Heart left ventricle (tissue), 16 donors: Measurements from ENCODE around the gene ALDOC. TPM values are rescaled to one million over a fixed set of nuclear protein-coding genes. Genes with fewer than 3 reads are reported as not detected.
A peak's percentile ranks its signal among the peaks of the same experiment; 100 is the strongest.

Experiments
- ATAC-seq, 4 donors: fragments of 200-7000 bp; cut with Tn5 transposase; one replicate each; pipeline ENCODE4 v1.9.1; 2020 to 2022; ENCODE audit warnings: moderate library complexity in 4 of 4, mild to moderate bottlenecking in 3 of 4, moderate number of reproducible peaks in 1 of 4
- DNase-seq, 5 donors: peaks; one replicate each; pipeline ENCODE4 v3.0.0-alpha.2; 2020
- H3K27ac ChIP-seq, 12 donors: fragments of 200-600 bp; sonication (generic) in 4 of 12; one replicate each; pipeline versions ENCODE4 v1.5.0 to v1.8.0; 2016 to 2022; ENCODE audit warnings: mild to moderate bottlenecking in 2 of 12
- H3K27me3 ChIP-seq, 9 donors: fragments of 200-600 bp; sonication (generic) in 2 of 9; one replicate each; pipeline versions ENCODE4 v1.5.1 to v1.8.0; 2016 to 2022; ENCODE audit warnings: mild to moderate bottlenecking in 3 of 9
- H3K36me3 ChIP-seq, 9 donors: fragments of 200-600 bp; sonication (generic) in 2 of 9; one replicate each; pipeline versions ENCODE4 v1.5.0 to v1.8.0; 2018 to 2022; ENCODE audit warnings: mild to moderate bottlenecking in 2 of 9
- H3K4me1 ChIP-seq, 12 donors: fragments of 200-600 bp; sonication (generic) in 4 of 12; one replicate each; pipeline versions ENCODE4 v1.5.0 to v1.8.0; 2016 to 2022; ENCODE audit warnings: mild to moderate bottlenecking in 3 of 12
- H3K4me3 ChIP-seq, 12 donors: fragments of 200-600 bp; sonication (generic) in 4 of 12; one replicate each; pipeline versions ENCODE4 v1.5.0 to v1.8.0; 2017 to 2022; ENCODE audit warnings: mild to moderate bottlenecking in 9 of 12, moderate library complexity in 4 of 12
- H3K9me3 ChIP-seq, 12 donors: fragments of 200-600 bp; sonication (generic) in 4 of 12; one replicate each; pipeline versions ENCODE4 v1.5.0 to v1.8.0; 2016 to 2022; ENCODE audit warnings: mild to moderate bottlenecking in 1 of 12
- POLR2A ChIP-seq, 2 donors: fragments of 450-650 bp; IDR thresholded peaks; one replicate each; pipeline ENCODE4 v1.6.1; 2017; ENCODE audit warnings: antibody characterized with exemption in 2 of 2, mild to moderate bottlenecking in 2 of 2, moderate library complexity in 2 of 2
- WGBS, 4 donors: extraction: QIAGEN DNeasy Blood & Tissue Kit in 2 of 4; methylation state at CpG; one replicate each; pipeline versions ENCODE4 v1.1.5 to v1.1.7; 2013 to 2018; 5-methylcytosine and 5-hydroxymethylcytosine counted together
- intact Hi-C, 10 donors: fragments of 100-400 bp; cut with DNase I; formaldehyde crosslinking; loops; one replicate each; pipeline versions ENCODE4 v1.11.1 to v1.14.2; 2022
- polyA plus RNA-seq, 2 donors: library from polyadenylated mRNA; stranded (reverse); fragments of 200-250 nt; gene quantifications; one replicate each; pipeline ENCODE4 v1.2.3, GENCODE V29; 2013
- total RNA-seq, 9 donors: library from RNA; depleted of rRNA in 2 of 9; stranded (reverse); fragments of >200 nt in 2 of 9; fragmentation: NEBNext Ultra II Directional in 3 of 9; extraction: Animal tissue kit (Norgen Biotek cat#: 25700) in 3 of 9; gene quantifications; one replicate each; pipeline versions ENCODE4 v1.1.0 to v1.2.4, GENCODE V29; 2016 to 2023
- TF ChIP-seq, protein P1 (sequence below), 12 donors: fragments of 200-600 bp; sonication (generic) in 4 of 12; IDR thresholded peaks; one replicate each; pipeline versions ENCODE4 v1.5.0 to v1.8.0; 2018 to 2022; ENCODE audit warnings: antibody characterized with exemption in 12 of 12, mild to moderate bottlenecking in 5 of 12
- donor health status: ischemic (EF 13 %, LVEDD 7.1; RV severe dilation, severe dysfunction).
- donor health status: healthy with polysubstance abuse.
- donor health status: DM: no; HTN: yes; CAD: no.
- donor health status: DM: no; HTN: no; CAD: no.
- donor health status: ischemic (EF 25% LVEDD 6.9; RV normal size, moderate dysfunction).
- donor health status: ischemic (EF 25% LVEDD 5.7; RV mildly dilated, moderate dysfunction).
- donor health status: healthy.
- donor health status: DM: yes; HTN: yes; CAD: no.
- donor health status: ischemic (EF 35%, LVEDD 5.7; RV mildly dilated, moderate dysfunction).
- donor health status: nonischemic (EF 11% LVEDD 7.7; RV severe dilation, severe dysfunction).
- donor health status: DM: yes; HTN: yes; CAD: no.
- donor health status: PGD.
- donor health status: ischemic (EF 29% LVEDD 5.4; RV normal size, mild dysfunction).
- donor health status: nonischemic (EF 23%, LVEDD 6.1; RV moderate dilation, normal function).

Gene ALDOC
- total and polyA plus RNA-seq, 11 donors, result 154 to 677 (median 221) TPM

DNA sequence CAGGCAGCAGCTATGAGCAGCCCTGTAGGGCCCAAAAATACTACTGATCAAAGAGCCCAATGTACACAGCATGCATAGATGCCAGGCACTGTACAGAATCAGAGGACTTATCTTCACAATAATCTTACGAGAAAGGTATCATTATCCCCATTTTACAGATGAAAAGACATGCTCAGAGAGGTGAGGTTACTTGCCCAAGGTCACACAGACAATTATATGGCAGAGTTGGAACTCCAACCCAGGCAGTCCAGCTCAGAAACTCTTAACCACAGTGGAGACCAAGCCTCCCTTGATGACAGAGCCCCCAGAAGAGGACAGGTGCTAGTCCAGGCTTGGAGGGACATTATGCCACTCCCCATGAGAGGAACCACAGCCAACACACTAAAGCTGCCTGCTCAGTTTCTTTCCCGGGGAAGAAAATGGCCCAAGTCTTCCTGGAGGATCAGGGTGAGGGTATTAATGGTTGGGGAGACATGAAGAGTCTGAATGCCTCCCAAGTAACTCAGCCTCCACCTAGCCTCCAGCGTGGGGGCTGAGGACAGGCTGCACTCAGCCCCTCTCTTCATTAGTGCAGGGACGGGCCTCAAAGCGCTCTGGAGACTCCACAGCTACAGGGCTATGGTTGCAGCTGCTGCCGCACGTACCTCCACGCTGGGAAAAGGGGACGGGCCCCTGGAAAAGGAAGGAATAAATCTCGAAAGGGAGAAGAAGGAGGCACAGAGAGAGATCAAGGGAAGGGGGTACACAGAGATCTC is 25.1 kb downstream of the ALDOC start:
- H3K4me1 ChIP-seq, result peaks cover 0 to 50% (median 15%) of the 10 kb centered on the region in 12 donors
- H3K9me3 ChIP-seq, result no peaks in the 10 kb centered on the region
- ATAC-seq (peak in 2 of 4 donors; percentile 1 to 20), DNase-seq (peak in 1 of 5 donors; percentile 23)
- H3K27me3 ChIP-seq, result no peaks in the 10 kb centered on the region
- H3K4me3 ChIP-seq, result peak overlapping the region; percentile 80 to 98 (median 92)
- peak overlapping the region in 9 of 12 donors; percentile 62 to 85 (median 70) for H3K27ac ChIP-seq
- TF ChIP-seq, protein P1, sequence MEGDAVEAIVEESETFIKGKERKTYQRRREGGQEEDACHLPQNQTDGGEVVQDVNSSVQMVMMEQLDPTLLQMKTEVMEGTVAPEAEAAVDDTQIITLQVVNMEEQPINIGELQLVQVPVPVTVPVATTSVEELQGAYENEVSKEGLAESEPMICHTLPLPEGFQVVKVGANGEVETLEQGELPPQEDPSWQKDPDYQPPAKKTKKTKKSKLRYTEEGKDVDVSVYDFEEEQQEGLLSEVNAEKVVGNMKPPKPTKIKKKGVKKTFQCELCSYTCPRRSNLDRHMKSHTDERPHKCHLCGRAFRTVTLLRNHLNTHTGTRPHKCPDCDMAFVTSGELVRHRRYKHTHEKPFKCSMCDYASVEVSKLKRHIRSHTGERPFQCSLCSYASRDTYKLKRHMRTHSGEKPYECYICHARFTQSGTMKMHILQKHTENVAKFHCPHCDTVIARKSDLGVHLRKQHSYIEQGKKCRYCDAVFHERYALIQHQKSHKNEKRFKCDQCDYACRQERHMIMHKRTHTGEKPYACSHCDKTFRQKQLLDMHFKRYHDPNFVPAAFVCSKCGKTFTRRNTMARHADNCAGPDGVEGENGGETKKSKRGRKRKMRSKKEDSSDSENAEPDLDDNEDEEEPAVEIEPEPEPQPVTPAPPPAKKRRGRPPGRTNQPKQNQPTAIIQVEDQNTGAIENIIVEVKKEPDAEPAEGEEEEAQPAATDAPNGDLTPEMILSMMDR (IDR thresholded peaks at IDR 0.05), result no peak
- no peak for TF ChIP-seq POLR2A (IDR thresholded peaks at IDR 0.05)
- intact Hi-C loops, result loop anchor here in 3 of 10 donors (2.0 to 5.0 kb wide), 2 partner anchors 19 to 61 kb away; partner anchors contain the start of genes RSKR (in 2 of the 3) and PIGS (in 1 of the 3)
- 15 to 19% (median 17%) methylated on average over 10 of the region's 10 CpGs for WGBS, 4 donors
- peaks cover 0 to 46% (median 39%) of the 10 kb centered on the region in 9 donors for H3K36me3 ChIP-seq

DNA sequence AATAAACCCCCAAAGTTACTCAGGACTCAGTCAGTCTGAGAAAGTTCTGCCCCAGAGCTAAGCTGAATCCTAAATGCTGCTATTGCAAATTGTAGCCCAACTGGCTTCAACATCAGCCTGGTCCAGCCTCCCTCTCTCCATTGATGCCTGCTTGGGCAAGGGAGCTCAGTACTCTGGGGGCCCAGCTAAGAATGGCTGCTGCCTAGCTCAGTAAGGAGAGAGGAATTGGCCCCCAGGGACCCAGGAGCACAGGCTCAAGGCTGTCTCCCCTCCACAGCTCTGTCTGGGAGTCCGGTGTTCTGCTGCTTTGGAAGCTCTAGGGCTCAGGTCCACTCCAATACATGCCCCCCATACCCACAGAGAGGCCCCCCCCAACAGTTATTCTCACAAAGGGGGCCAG is 25.8 kb downstream of the ALDOC start:
- intact Hi-C loops, result loop anchor here in 3 of 10 donors (1.0 to 5.0 kb wide), 2 partner anchors 61 to 62 kb away; partner anchors contain the start of gene RSKR (in 2 of the 3)
- H3K36me3 ChIP-seq, result peaks cover 0 to 40% (median 33%) of the 10 kb centered on the region in 9 donors
- peaks cover 0 to 50% (median 15%) of the 10 kb centered on the region in 12 donors for H3K4me1 ChIP-seq
- H3K27ac ChIP-seq, result no peak overlapping the region
- ATAC-seq, result no peak
- peak in 1 of 5 donors; percentile 7 for DNase-seq
- no peak overlapping the region for H3K4me3 ChIP-seq
- no peaks in the 10 kb centered on the region for H3K27me3 ChIP-seq
- no peak for TF ChIP-seq POLR2A (IDR thresholded peaks at IDR 0.05)
- TF ChIP-seq, protein P1 (IDR thresholded peaks at IDR 0.05), result no peak
- WGBS, 4 donors, result 86 to 100% (median 93%) methylated on average over 1 of the region's 1 CpG
- H3K9me3 ChIP-seq, result no peaks in the 10 kb centered on the region

DNA sequence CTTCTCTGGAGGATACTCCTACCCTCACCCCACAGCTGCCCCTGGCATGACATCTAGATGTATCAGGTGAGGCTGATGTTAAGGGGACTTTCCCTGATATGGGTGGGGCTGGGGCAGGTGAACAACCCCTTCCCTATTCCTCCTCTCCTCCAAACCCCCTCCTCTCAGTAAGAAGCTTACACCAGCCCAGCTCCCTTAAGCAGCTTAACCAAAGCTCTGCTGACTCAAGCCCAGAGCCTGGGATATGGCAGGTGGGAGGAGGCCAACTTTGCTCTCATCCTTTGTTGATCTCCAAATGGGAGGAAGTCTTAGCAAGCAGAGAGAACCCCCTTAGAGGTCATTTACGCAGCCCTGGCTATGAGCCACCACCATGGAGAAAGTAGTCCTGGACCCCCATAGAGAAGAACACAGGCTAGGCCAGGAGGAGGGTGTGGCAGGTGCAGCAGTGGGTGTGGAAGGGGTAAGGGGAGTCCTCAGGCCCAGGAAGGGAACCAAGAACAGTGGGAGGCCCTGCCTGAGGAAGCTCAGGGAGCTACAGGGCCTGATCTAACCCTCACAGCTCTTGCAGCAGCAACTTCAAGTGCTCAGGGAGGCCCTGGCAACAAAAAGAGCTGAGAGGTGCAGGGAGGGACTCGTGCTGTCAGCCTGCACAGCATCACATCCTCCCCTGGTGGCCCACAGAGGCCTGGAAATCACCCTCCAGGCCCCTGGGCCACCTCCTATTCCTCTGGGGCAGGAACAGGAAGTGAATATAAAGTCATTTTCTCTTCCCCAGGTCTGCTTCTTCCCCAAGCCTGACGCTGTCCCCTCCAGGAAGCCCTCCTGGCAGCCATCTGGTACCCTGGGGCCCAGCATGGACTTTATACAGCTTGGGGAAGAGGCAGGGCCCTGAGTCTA is 27.2 kb downstream of the ALDOC start:
- peak in 1 of 5 donors; percentile 46 for DNase-seq
- intact Hi-C loops, result loop anchor here in 9 of 10 donors (1.0 to 10.0 kb wide), 6 partner anchors 25 to 65 kb away; partner anchors contain the start of gene RSKR (in 6 of the 9)
- peak overlapping the region in 1 of 12 donors; percentile 66 for H3K27ac ChIP-seq
- no peak overlapping the region for H3K4me3 ChIP-seq
- no peak for ATAC-seq
- 65 to 75% (median 70%) methylated on average over 3 of the region's 3 CpGs for WGBS, 4 donors
- H3K9me3 ChIP-seq, result no peaks in the 10 kb centered on the region
- peaks cover 0 to 50% (median 15%) of the 10 kb centered on the region in 12 donors for H3K4me1 ChIP-seq
- TF ChIP-seq, protein P1 (IDR thresholded peaks at IDR 0.05), result no peak
- TF ChIP-seq POLR2A (IDR thresholded peaks at IDR 0.05), result no peak
- H3K36me3 ChIP-seq, result peaks cover 0 to 26% (median 19%) of the 10 kb centered on the region in 9 donors
- H3K27me3 ChIP-seq, result no peaks in the 10 kb centered on the region
